AML-193 (cell line): ENCODE data around the gene TRAPPC2L.

Experiments used
- DNase-seq, 2 experiments: peaks; one replicate each; lab custom pipeline; 2025; lab: John Stamatoyannopoulos, UW

Gene TRAPPC2L

GRCh38 chr16:88839745-88840599 lies 17.0 kb upstream of the TRAPPC2L start:
- peak; percentile 81 to 82 for DNase-seq

GRCh38 chr16:88840600-88841215 lies 16.2 kb upstream of the TRAPPC2L start:
- DNase-seq, result no peak

DNA sequence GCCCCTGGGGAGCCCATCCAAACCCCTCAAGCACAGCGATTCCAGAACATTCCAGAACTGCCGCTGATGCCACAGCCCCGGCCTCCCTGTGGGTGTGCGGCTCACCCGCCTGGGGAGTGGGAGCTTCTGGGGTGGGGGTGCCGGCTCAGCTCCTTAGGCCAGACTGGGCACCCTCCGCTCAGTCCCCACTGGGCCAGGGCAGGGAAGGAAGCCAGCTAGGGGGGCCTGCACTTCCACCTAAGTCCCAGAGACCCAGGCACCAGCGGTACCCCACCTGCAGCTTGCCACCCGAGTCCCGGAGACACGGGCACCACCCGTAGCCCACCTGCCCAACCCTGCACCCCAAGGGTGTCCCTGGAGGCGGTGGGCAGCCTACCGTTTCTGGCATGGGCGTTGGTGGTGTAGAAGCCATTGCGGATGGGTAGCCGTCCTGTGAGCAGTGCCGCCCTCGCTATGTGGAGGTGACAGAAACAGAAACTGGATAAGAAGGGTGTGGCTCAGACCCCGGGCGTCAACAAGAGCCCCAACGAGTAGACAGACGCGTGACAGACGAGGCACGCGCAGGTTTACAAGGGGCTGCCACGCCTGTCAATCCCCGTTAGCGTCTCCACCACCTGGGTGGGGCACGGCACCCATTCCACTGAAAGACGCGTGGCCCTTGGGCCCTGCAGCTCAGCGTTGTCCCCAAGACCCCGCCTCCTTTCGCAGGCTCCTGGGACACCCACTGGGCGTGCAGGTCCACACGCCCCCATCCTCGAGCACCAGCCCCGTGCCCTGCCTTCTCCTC lies 15.2 kb upstream of the TRAPPC2L start:
- no peak for DNase-seq

DNA sequence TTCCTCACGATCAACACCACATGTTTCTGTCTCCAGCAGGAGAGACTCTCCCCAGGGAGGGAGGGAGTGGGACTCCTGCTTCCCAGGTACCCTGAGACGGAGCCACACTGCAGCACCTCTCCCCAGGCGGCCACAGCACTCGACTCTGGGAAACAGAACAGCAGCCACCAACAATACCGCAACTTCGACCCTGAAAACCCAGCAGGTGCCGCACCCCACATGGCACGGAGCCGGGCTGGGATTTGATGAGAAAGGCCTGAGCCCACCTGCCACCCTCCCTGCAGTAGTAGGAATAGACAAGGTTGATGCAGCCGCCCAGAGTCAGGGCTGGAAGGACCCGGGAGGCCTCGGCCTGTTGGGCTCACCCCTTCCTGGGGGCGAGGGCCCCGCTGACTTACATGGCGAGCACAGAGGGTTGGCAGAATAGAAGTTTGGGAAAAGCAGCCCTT lies 14.6 kb upstream of the TRAPPC2L start:
- no peak for DNase-seq

DNA sequence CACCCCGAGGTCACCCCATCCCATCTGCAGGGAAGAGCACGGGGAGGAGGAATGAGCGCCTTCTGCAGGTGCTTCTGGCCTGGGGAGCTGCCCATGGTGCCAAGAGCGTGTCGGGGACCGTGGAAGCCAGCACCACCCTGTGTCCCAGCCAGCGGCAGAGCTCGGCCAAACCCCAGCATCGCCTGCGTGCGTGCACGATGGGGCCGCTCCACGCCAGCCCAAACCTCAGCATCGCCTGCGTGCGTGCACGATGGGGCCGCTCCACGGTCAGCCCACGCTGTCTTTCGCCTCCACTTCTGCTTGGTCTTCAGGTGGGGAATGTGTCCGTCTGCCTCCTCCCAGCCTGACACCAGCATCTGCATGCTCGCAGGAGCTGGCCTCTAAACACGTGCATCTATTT lies 14.1 kb upstream of the TRAPPC2L start:
- DNase-seq, result no peak

DNA sequence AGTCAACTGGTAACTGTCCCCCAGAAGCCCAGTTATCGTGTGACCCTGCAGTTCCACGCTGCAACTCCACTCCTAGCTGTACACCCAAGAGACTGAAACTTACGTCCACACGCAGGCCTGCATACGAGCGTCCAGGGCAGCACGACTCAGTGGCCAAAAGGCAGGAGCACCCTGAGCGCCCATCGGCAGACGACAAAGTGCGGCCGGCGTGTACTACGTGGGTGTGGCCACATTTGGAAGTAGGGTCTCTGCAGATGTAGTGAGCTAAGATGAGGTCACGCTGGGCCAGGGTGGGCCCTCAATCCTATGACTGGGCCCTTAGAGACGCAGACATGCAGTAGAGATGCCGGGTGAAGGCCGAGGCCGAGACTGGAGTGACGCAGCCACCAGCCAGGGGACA lies 13.7 kb upstream of the TRAPPC2L start:
- DNase-seq, result no peak

GRCh38 chr16:88844419-88845036 lies 12.4 kb upstream of the TRAPPC2L start:
- DNase-seq, result no peak

GRCh38 chr16:88846088-88846487 lies 10.8 kb upstream of the TRAPPC2L start:
- no peak for DNase-seq

- no peak for DNase-seq
These were observed 9.3 kb upstream of the TRAPPC2L start for GRCh38 chr16:88847654-88848053.

GRCh38 chr16:88848557-88848956 lies 8.4 kb upstream of the TRAPPC2L start:
- no peak for DNase-seq

DNA sequence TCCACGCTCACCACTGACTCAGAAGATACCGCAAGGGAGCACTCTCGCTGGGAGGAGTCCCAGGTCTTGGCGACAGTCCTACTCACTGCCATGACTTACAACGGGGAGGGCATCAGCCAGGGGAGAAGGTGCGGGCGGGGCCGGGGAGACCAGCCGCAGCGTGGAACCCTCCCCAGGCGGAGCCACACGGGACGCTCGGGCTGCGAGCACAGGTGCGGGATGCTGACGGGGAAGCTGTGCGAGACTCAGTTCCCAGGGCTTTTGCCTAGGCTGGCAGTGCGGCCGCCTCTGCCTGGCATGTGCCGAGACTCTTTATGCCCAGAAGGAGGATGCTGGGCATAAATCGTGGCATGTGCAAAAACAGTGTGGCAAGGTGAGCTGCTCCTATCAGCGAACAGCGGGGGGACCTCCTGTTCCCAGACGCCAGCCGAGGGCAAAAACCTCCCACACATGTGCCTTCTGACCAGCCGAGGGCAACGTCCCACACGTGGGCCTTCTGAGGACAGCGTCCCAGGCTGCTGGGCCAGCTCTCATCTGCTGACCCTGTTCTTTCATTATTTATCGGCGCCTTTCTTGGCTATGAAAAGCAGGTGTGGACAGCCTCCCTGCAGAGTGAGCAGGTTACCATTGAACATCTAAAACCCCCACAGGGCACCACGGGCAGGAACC lies 6.3 kb upstream of the TRAPPC2L start:
- DNase-seq, result no peak

DNA sequence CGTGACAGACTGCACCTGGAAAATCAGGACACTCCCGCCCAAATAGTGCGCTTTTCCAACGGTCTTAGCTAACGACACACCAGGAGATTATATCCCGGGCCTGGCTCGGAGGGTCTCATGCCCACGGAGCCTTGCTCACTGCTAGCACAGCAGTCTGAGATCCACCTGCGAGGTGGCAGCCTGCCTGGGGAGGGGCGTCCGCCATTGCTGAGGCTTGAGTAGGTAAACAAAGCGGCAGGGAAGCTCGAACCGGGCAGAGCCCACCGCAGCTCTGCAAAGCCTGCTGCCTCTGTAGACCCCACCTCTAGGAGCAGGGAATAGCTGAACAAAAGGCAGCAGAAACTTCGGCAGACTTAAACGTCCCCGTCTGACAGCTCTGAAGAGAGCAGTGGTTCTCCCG lies 5.3 kb upstream of the TRAPPC2L start:
- no peak for DNase-seq

GRCh38 chr16:88853325-88853941 lies 3.5 kb upstream of the TRAPPC2L start:
- DNase-seq, result peak; percentile 67 to 69

DNA sequence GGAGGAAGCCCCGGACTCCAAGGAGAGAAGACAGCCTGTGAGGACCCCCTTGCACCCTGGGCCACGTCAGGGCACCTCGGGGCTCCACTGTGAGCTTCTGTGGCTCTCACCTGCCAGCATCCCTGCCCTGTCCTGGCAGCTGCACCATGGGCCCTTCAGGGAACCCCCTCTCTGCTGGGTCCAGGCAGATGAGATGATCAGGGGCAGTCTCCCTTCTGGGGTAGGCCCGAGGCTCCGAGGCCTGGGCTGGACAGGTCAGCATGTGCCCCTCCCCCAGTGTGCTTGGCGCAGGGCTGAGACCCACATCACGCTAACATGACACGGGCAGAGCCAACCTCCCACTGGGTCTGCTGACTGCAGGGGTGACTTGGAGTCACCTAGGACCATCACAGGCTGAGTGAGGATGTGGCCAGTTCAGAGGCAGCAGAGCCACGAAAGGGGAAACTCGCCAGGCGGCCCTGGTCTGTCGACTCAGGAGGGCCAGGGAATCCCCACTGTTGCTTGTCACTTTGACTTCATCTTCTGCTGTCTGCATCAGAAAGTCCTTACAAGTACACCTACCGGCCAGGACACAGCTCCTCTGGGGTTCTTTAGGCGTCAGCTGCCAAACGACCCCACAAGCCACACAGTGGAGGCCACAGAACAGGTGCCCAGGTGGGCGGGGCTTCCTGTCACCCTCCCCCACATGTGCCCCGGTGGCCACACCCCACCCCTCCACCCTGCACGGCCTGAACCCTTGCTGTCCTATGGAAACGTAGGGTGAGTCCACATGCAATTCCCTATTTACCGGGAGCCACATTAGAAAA lies 2.4 kb upstream of the TRAPPC2L start:
- DNase-seq, result peak in 1 of 2 experiments; percentile 2

DNA sequence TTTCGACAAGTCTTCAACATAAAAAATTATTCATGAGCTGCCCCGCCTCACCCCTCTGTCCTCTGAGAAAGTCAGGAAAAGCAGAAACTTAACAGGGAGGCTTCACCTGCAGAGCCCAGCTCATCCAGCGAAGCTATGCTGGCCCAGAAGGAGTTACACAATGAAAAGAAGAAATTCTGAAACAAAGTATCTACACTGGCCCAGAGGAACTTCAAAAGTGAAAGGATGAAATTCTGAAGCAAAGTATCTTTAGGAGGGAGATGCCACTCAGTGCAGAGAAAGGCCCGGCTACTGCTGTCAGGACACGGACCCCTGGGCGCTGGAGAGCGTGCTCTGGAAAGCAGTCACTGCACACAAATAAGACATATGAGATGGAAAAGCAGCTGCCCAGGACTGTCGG lies 1.8 kb upstream of the TRAPPC2L start:
- peak in 1 of 2 experiments; percentile 19 for DNase-seq

DNA sequence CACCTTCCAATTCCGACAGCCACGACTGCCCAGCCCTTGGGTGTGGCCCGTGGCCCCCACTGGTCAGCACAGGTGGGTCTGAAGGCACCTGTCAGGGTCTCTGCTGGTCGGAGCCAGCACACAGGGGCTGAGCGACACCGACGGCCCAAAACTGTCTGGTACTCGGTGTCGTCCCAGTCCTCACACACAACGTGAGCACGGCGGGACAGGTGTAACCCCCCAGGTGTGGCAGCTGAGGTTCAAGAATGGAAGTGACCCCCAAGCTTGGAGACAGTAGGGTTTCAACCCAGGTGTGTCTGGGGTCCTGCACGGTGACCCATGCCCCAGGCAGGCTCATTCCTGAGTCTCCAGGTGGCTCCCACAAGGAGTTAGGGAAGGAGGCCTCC lies 1.2 kb upstream of the TRAPPC2L start:
- no peak for DNase-seq

GRCh38 chr16:88856122-88856827 lies 652 bp upstream of the TRAPPC2L start:
- DNase-seq, result no peak

DNA sequence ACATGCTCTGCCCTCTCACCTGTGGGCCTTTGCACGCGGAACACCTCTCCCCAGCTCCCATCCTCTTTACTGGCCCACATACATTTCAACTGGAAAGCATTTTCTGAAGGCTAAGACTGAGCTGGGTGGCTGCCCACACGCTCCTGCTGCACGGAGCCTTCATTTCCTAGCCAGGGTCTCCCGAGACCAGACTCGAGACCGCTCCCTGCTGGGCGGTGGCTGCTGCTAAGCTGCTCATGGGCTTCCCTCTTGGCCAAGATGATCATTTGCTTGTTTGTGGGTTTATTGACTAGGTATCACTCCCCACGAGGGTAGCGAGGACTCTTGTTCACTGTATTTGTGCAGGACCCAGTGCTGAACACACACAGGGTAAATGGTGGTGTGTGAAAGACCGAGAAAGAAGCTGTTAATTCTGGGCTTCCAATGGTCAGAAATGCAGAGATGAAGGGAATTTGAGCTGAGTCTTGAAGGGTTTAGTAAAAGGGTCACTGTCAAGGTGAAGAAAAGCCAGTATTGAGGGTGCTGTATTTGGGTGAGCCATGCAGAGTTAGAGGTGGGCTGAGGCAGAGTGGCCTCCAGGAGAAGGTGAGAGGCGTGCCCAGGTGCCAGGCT lies 907 bp downstream of the TRAPPC2L start:
- DNase-seq, result peak; percentile 83 to 85

GRCh38 chr16:88859381-88860091 lies 2.6 kb downstream of the TRAPPC2L start:
- no peak for DNase-seq
